Measurements from ENCODE around the gene DCANP1. TPM values are rescaled to one million over a fixed set of nuclear protein-coding genes. Genes with fewer than 3 reads are reported as not detected.

The DCANP1 gene
- polyA plus RNA-seq, 2 of the 4 experiments (the other 2 are of a cell fraction): not detected

- H3K27ac ChIP-seq: no peak overlapping the region
- ChIA-PET POLR2A (no interaction called here), CTCF (interaction anchor here (0.9 to 3.3 kb wide), 6 partner anchors 9 to 84 kb away, joined by 3 to 29 read pairs (median 6); no protein-coding TSS in a partner anchor)
- no peak overlapping the region for H3K4me3 ChIP-seq
- no peaks in the 10 kb centered on the region for H3K9me3 ChIP-seq
- no peak overlapping the region for H3K4me2 ChIP-seq
- ATAC-seq: no peak
- no peak for FAIRE-seq
- no peaks in the 10 kb centered on the region for H3K4me1 ChIP-seq
- no peak for DNase-seq (ENCODE audit: low read depth in 1 of 2, low spot score in 1 of 2)
- TF ChIP-seq TFCP2L1 (CRISPR knock-in tag; IDR thresholded peaks at IDR 0.05) (no peak), SREBF2 (IDR thresholded peaks at IDR 0.05) (no peak), USF2 (IDR thresholded peaks at IDR 0.05) (no peak), KDM1A (IDR thresholded peaks at IDR 0.05; ENCODE audit: low read depth) (no peak), ZFP36 (IDR thresholded peaks at IDR 0.05; ENCODE audit: borderline replicate concordance, partially characterized antibody) (no peak), KDM5A (IDR thresholded peaks at IDR 0.05) (no peak), RNF2 (IDR thresholded peaks at IDR 0.05; ENCODE audit: borderline replicate concordance, low read depth) (no peak), CBX8 (IDR thresholded peaks at IDR 0.05) (no peak)
- TF ChIP-seq, protein P1, sequence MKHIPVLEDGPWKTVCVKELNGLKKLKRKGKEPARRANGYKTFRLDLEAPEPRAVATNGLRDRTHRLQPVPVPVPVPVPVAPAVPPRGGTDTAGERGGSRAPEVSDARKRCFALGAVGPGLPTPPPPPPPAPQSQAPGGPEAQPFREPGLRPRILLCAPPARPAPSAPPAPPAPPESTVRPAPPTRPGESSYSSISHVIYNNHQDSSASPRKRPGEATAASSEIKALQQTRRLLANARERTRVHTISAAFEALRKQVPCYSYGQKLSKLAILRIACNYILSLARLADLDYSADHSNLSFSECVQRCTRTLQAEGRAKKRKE (CRISPR knock-in tag; IDR thresholded peaks at IDR 0.05; ENCODE audit: low read depth): no peak
- TF ChIP-seq, protein P2, sequence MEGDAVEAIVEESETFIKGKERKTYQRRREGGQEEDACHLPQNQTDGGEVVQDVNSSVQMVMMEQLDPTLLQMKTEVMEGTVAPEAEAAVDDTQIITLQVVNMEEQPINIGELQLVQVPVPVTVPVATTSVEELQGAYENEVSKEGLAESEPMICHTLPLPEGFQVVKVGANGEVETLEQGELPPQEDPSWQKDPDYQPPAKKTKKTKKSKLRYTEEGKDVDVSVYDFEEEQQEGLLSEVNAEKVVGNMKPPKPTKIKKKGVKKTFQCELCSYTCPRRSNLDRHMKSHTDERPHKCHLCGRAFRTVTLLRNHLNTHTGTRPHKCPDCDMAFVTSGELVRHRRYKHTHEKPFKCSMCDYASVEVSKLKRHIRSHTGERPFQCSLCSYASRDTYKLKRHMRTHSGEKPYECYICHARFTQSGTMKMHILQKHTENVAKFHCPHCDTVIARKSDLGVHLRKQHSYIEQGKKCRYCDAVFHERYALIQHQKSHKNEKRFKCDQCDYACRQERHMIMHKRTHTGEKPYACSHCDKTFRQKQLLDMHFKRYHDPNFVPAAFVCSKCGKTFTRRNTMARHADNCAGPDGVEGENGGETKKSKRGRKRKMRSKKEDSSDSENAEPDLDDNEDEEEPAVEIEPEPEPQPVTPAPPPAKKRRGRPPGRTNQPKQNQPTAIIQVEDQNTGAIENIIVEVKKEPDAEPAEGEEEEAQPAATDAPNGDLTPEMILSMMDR (IDR thresholded peaks at IDR 0.05): no peak
- WGBS (ENCODE audit: missing lambda C conversion rate): 65% methylated on average over 8 of the region's 9 CpGs
Observed at GRCh38 chr5:135482381-135482933, 35.3 kb upstream of the DCANP1 start.

GRCh38 chr5:135481909-135482311 is 34.8 kb upstream of the DCANP1 start:
- no peak overlapping the region for H3K4me3 ChIP-seq
- CTCF ChIA-PET: interaction anchor here (0.9 to 3.3 kb wide), 6 partner anchors 10 to 84 kb away, joined by 3 to 29 read pairs (median 6); no protein-coding TSS in a partner anchor
- H3K9me3 ChIP-seq: no peaks in the 10 kb centered on the region
- DNase-seq (ENCODE audit: low read depth in 1 of 2, low spot score in 1 of 2): no peak
- WGBS (ENCODE audit: missing lambda C conversion rate): 86% methylated on average over 4 of the region's 4 CpGs
- FAIRE-seq: no peak
- ATAC-seq: no peak
- no peak overlapping the region for H3K27ac ChIP-seq
- no peaks in the 10 kb centered on the region for H3K4me1 ChIP-seq
- H3K4me2 ChIP-seq: no peak overlapping the region
- TF ChIP-seq RARB (CRISPR knock-in tag; IDR thresholded peaks at IDR 0.05): no peak
- TF ChIP-seq FOXS1 (CRISPR knock-in tag; IDR thresholded peaks at IDR 0.05): no peak
- no peak for TF ChIP-seq BHLHE40 (IDR thresholded peaks at IDR 0.05; ENCODE audit: low read depth, low read length)
- no peak for TF ChIP-seq MAZ (IDR thresholded peaks at IDR 0.05; ENCODE audit: borderline replicate concordance, low read depth, low read length)
- no peak for TF ChIP-seq CEBPB (IDR thresholded peaks at IDR 0.05)
- no peak for TF ChIP-seq JUNB (IDR thresholded peaks at IDR 0.05)
- POLR2A ChIA-PET: no interaction called here

DNA sequence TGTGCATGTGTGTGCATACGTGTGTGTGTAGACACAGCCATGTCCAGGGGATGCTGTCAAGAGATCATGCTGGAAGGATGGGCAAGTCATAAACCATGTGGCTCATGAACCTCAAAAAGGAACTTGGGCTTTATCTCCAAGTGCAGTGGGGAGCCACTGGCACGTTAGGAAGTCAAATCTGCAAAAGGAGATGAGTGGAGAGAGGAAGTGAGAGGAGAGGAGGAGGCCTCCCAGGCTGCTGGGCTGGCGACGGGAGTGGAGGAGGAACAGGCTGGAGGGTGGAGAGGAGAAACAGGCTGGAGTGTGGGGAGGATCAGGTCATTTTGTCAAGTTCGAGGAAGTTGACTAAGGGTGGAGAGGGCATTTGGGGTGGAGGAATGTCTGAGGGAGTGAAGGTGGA is 34.2 kb upstream of the DCANP1 start:
- WGBS (ENCODE audit: missing lambda C conversion rate): 59% methylated on average over 5 of the region's 5 CpGs
- Histone ChIP-seq H3K27ac (no peak overlapping the region), H3K9me3 (no peaks in the 10 kb centered on the region), H3K4me1 (no peaks in the 10 kb centered on the region), H3K4me2 (no peak overlapping the region), H3K4me3 (no peak overlapping the region)
- ATAC-seq: no peak
- POLR2A ChIA-PET: no interaction called here
- CTCF ChIA-PET: interaction anchor here (1.0 to 9.6 kb wide), 3 partner anchors 18 to 85 kb away, joined by 4 to 104 read pairs (median 6); no protein-coding TSS in a partner anchor
- DNase-seq (ENCODE audit: low read depth in 1 of 2, low spot score in 1 of 2): no peak
- no peak for FAIRE-seq
- TF ChIP-seq KDM1A (IDR thresholded peaks at IDR 0.05; ENCODE audit: low read depth) (no peak), EHF (CRISPR knock-in tag; IDR thresholded peaks at IDR 0.05) (no peak), FOXS1 (CRISPR knock-in tag; IDR thresholded peaks at IDR 0.05) (no peak), ZNF302 (CRISPR knock-in tag; IDR thresholded peaks at IDR 0.05) (no peak), POLR2A (IDR thresholded peaks at IDR 0.05; ENCODE audit: low read length) (no peak), HOXB5 (CRISPR knock-in tag; IDR thresholded peaks at IDR 0.05) (no peak), FOSL2 (IDR thresholded peaks at IDR 0.05) (no peak), FOSL2 (CRISPR knock-in tag; IDR thresholded peaks at IDR 0.05) (no peak), RARB (CRISPR knock-in tag; IDR thresholded peaks at IDR 0.05) (no peak), PHF8 (IDR thresholded peaks at IDR 0.05; ENCODE audit: borderline replicate concordance, low read depth) (no peak), TFCP2L1 (CRISPR knock-in tag; IDR thresholded peaks at IDR 0.05) (no peak), POLR2AphosphoS2 (conservative IDR thresholded peaks at IDR 0.05; ENCODE audit: low read length) (no peak)
